Measurements from ENCODE around the gene CCP110. TPM values are rescaled to one million over a fixed set of nuclear protein-coding genes. Genes with fewer than 3 reads are reported as not detected.

CCP110 gene
- total RNA-seq (2021) (37.8 and 42.1 TPM in 2 replicates), Bru-seq, nascent RNA (percentile 84 among the genes with signal in this experiment), BruChase-seq, experiment 1, labeled RNA remaining after a 2-hour chase (percentile 93 among the genes with signal in this experiment), BruChase-seq, experiment 2, labeled RNA remaining after a 6-hour chase (percentile 90 among the genes with signal in this experiment)
- long read RNA-seq, full-length matches to known transcripts, result 9 of 28 reads
- long read RNA-seq, partial matches to known transcripts, result 1 of 28 reads
- long read RNA-seq, other reads (novel, unspliced or antisense), result 18 of 28 reads

GRCh38 chr16:19523559-19524355 lies at the start of gene CCP110:
CCP110 (plus strand) TSS chr16:19523942; CDS start chr16:19527882, 3,940 bp downstream.
- CTCF ChIA-PET, result no interaction called here
- Histone ChIP-seq H3K4me1 (ENCODE audit: insufficient read depth, low read length, poor library complexity, severe bottlenecking) (peaks cover 31% of the 10 kb centered on the region), H3K4me3 (ENCODE audit: low read depth, low read length, poor library complexity, severe bottlenecking) (peak within 1 kb of the TSS; percentile 85), H3K27me3 (replicated peaks; ENCODE audit: insufficient read depth, low read depth, low read length, poor library complexity) (no peaks in the 10 kb centered on the region), H3K27ac (ENCODE audit: low read depth, low read length, poor library complexity, severe bottlenecking) (peak within 1 kb of the TSS; percentile 59), H3K9me3 (ENCODE audit: low read depth, low read length, poor library complexity, severe bottlenecking) (no peaks in the 10 kb centered on the region), H3K36me3 (ENCODE audit: insufficient read depth, low read length, poor library complexity, severe bottlenecking) (peaks cover 17% of the 10 kb centered on the region)
- POLR2A ChIA-PET (ENCODE audit: low non-redundant PET), result no interaction called here
- DNase-seq (ENCODE audit: low spot score), result peak; percentile 99
- intact Hi-C loops (cut with micrococcal nuclease; ENCODE audit: unreplicated experiment), result loop anchor here (10.0 kb wide), 1 partner anchor 729 kb away; the partner anchor contains the start of gene RPS15A
- no TSS peak for BruUV-seq (replicated peaks)
- TF ChIP-seq CTCF (conservative IDR thresholded peaks at IDR 0.05; ENCODE audit: low read depth, low read length) (no peak), EZH2 (IDR thresholded peaks at IDR 0.05; ENCODE audit: borderline replicate concordance, low read depth, low read length, poor library complexity, severe bottlenecking) (no peak)

- TF ChIP-seq CTCF (conservative IDR thresholded peaks at IDR 0.05; ENCODE audit: low read depth, low read length) (no peak), EZH2 (IDR thresholded peaks at IDR 0.05; ENCODE audit: borderline replicate concordance, low read depth, low read length, poor library complexity, severe bottlenecking) (no peak)
- no TSS peak for BruUV-seq (replicated peaks)
Observed at GRCh38 chr16:19474617-19475016, 49.1 kb upstream of the CCP110 start.

GRCh38 chr16:19478505-19478904 lies 45.2 kb upstream of the CCP110 start:
- no peaks in the 10 kb centered on the region for H3K4me1 ChIP-seq (ENCODE audit: insufficient read depth, low read length, poor library complexity, severe bottlenecking)
- no peaks in the 10 kb centered on the region for H3K27me3 ChIP-seq (replicated peaks; ENCODE audit: insufficient read depth, low read depth, low read length, poor library complexity)
- no peak for DNase-seq (ENCODE audit: low spot score)
- TF ChIP-seq EZH2 (IDR thresholded peaks at IDR 0.05; ENCODE audit: borderline replicate concordance, low read depth, low read length, poor library complexity, severe bottlenecking) (no peak), CTCF (conservative IDR thresholded peaks at IDR 0.05; ENCODE audit: low read depth, low read length) (no peak)
- no peak overlapping the region for H3K4me3 ChIP-seq (ENCODE audit: low read depth, low read length, poor library complexity, severe bottlenecking)
- no peaks in the 10 kb centered on the region for H3K9me3 ChIP-seq (ENCODE audit: low read depth, low read length, poor library complexity, severe bottlenecking)
- intact Hi-C loops (cut with micrococcal nuclease; ENCODE audit: unreplicated experiment), result no loop called here
- BruUV-seq (replicated peaks), result no TSS peak
- no peak overlapping the region for H3K27ac ChIP-seq (ENCODE audit: low read depth, low read length, poor library complexity, severe bottlenecking)
- H3K36me3 ChIP-seq (ENCODE audit: insufficient read depth, low read length, poor library complexity, severe bottlenecking), result no peaks in the 10 kb centered on the region
- POLR2A ChIA-PET (ENCODE audit: low non-redundant PET), result no interaction called here
- CTCF ChIA-PET, result no interaction called here

More at GRCh38 chr16:19474617-19475016, 49.1 kb upstream of the CCP110 start:
- ChIA-PET CTCF (no interaction called here), POLR2A (ENCODE audit: low non-redundant PET) (no interaction called here)
- Histone ChIP-seq H3K4me1 (ENCODE audit: insufficient read depth, low read length, poor library complexity, severe bottlenecking) (no peaks in the 10 kb centered on the region), H3K27ac (ENCODE audit: low read depth, low read length, poor library complexity, severe bottlenecking) (no peak overlapping the region), H3K9me3 (ENCODE audit: low read depth, low read length, poor library complexity, severe bottlenecking) (no peaks in the 10 kb centered on the region), H3K4me3 (ENCODE audit: low read depth, low read length, poor library complexity, severe bottlenecking) (no peak overlapping the region), H3K36me3 (ENCODE audit: insufficient read depth, low read length, poor library complexity, severe bottlenecking) (no peaks in the 10 kb centered on the region), H3K27me3 (replicated peaks; ENCODE audit: insufficient read depth, low read depth, low read length, poor library complexity) (no peaks in the 10 kb centered on the region)
- no peak for DNase-seq (ENCODE audit: low spot score)
- intact Hi-C loops (cut with micrococcal nuclease; ENCODE audit: unreplicated experiment), result no loop called here
